Measurements from ENCODE around the gene AQP2. TPM values are rescaled to one million over a fixed set of nuclear protein-coding genes. Genes with fewer than 3 reads are reported as not detected.
"Not testable (repeated sequence)": the region's sequence is repeated elsewhere in the genome, so short reads cannot be mapped to it uniquely, and the experiment has no call there.

Gene AQP2
- total and polyA plus RNA-seq, 2 of the 4 experiments (the other 2 are of a cell fraction): not detected

- H3K4me2 ChIP-seq (ENCODE audit: low read depth, low read length); H3K56ac ChIP-seq (ENCODE audit: extremely low read depth, insufficient read depth, low read length); DNase-seq; H3K9me3 ChIP-seq (ENCODE audit: control insufficient read depth, insufficient read depth, low read length); POLR2A ChIA-PET (ENCODE audit: unreplicated experiment); H2BK120ac ChIP-seq (ENCODE audit: low read depth, low read length); intact Hi-C loops (cut with micrococcal nuclease); H3K27me3 ChIP-seq (ENCODE audit: control insufficient read depth, insufficient read depth, low read length); H2BK15ac ChIP-seq (ENCODE audit: low read depth, low read length); H2BK5ac ChIP-seq (ENCODE audit: low read depth, low read length, poor library complexity, severe bottlenecking); H4K20me1 ChIP-seq (ENCODE audit: insufficient read depth, low read length); H3K14ac ChIP-seq (replicated peaks; ENCODE audit: low read depth, low read length); in situ Hi-C loops (cut with MboI; ENCODE audit: low sequenced_read_pairs); H3K36me3 ChIP-seq (ENCODE audit: control insufficient read depth, insufficient read depth, low read length); H3K18ac ChIP-seq (ENCODE audit: low read depth, low read length); H3K4ac ChIP-seq (ENCODE audit: low read depth, low read length); H3K27ac ChIP-seq (ENCODE audit: insufficient read depth, low read length); H4K8ac ChIP-seq (ENCODE audit: low read depth in 2 of 2, low read length in 2 of 2); H4K5ac ChIP-seq (ENCODE audit: low read depth, low read length); H2BK20ac ChIP-seq (ENCODE audit: low read depth, low read length); H2AK9ac ChIP-seq (replicated peaks; ENCODE audit: low read depth, low read length, poor library complexity); H4K91ac ChIP-seq (ENCODE audit: insufficient read depth, low read depth, low read length); H3K4me3 ChIP-seq (ENCODE audit: insufficient read depth, low read depth, low read length); H2AFZ ChIP-seq (replicated peaks; ENCODE audit: low read length, poor library complexity); H2AK5ac ChIP-seq (ENCODE audit: low read depth, low read length); dilution Hi-C loops (cut with HindIII; ENCODE audit: low sequenced_read_pairs, unreplicated experiment); H3K4me1 ChIP-seq (ENCODE audit: control insufficient read depth, insufficient read depth, low read length); ATAC-seq (ENCODE audit: low read depth); H3K23ac ChIP-seq (ENCODE audit: low read depth, low read length); H3K9ac ChIP-seq (ENCODE audit: low read depth, low read length): not testable (repeated sequence)
- Histone ChIP-seq H3K9me1 (ENCODE audit: insufficient read depth, low read length) (peaks cover 12% of the 10 kb centered on the region), H3K79me1 (ENCODE audit: low read depth in 1 of 2, low read length in 2 of 2) (peaks cover 3 to 37% of the 10 kb centered on the region in 2 experiments; a peak in 3 of 4 replicates)
- no CpG with 5 or more reads among the region's 2 CpGs for WGBS, 2 experiments (ENCODE audit: extremely low coverage in 2 of 2, insufficient read length in 1 of 2)
- CTCF ChIA-PET: interaction anchor here (0.6 to 0.7 kb wide), 2 partner anchors 73 to 790 kb away, joined by 3 to 4 read pairs; no protein-coding TSS in a partner anchor
- BruUV-seq (replicated peaks): TSS peak; percentile 86
These were observed 38.9 kb downstream of the AQP2 start for GRCh38 chr12:49989400-49989799.

Measured in IMR-90 (cell line).